ENCODE results near the gene NADK2.

NADK2 gene

GRCh38 chr5:36267905-36268304 lies 26.2 kb upstream of the NADK2 start:
- Histone ChIP-seq H3K4me3 (replicated peaks; ENCODE audit: insufficient read depth, low read length) (no peak overlapping the region), H3K27me3 (ENCODE audit: insufficient read depth, poor library complexity, severe bottlenecking) (no peaks in the 10 kb centered on the region), H3K27ac (replicated peaks) (no peak overlapping the region)
- TF ChIP-seq SPI1 (IDR thresholded peaks at IDR 0.05; ENCODE audit: borderline replicate concordance, low read depth) (no peak), REST (IDR thresholded peaks at IDR 0.05; ENCODE audit: insufficient replicate concordance, low read depth) (no peak), POLR2AphosphoS5 (IDR thresholded peaks at IDR 0.05; ENCODE audit: low read depth) (no peak), CTCF (IDR thresholded peaks at IDR 0.05; ENCODE audit: insufficient read depth, low read length) (no peak), GABPA (IDR thresholded peaks at IDR 0.05; ENCODE audit: low read depth) (no peak)
- DNase-seq (ENCODE audit: low read depth in 1 of 2, low spot score in 1 of 2): no peak

- TF ChIP-seq CTCF (IDR thresholded peaks at IDR 0.05; ENCODE audit: insufficient read depth, low read length): no peak
- TF ChIP-seq POLR2AphosphoS5 (IDR thresholded peaks at IDR 0.05; ENCODE audit: low read depth): no peak
- no peak for TF ChIP-seq REST (IDR thresholded peaks at IDR 0.05; ENCODE audit: insufficient replicate concordance, low read depth)
- TF ChIP-seq SPI1 (IDR thresholded peaks at IDR 0.05; ENCODE audit: borderline replicate concordance, low read depth): no peak
- TF ChIP-seq GABPA (IDR thresholded peaks at IDR 0.05; ENCODE audit: low read depth): no peak
- H3K27ac ChIP-seq (replicated peaks): no peak overlapping the region
- DNase-seq (ENCODE audit: low read depth in 1 of 2, low spot score in 1 of 2): no peak
- H3K27me3 ChIP-seq (ENCODE audit: insufficient read depth, poor library complexity, severe bottlenecking): no peaks in the 10 kb centered on the region
- no peak overlapping the region for H3K4me3 ChIP-seq (replicated peaks; ENCODE audit: insufficient read depth, low read length)
Measured at GRCh38 chr5:36264202-36264760, 22.6 kb upstream of the NADK2 start.

GRCh38 chr5:36261186-36261585 lies 19.5 kb upstream of the NADK2 start:
- Histone ChIP-seq H3K4me3 (replicated peaks; ENCODE audit: insufficient read depth, low read length) (no peak overlapping the region), H3K27me3 (ENCODE audit: insufficient read depth, poor library complexity, severe bottlenecking) (no peaks in the 10 kb centered on the region), H3K27ac (replicated peaks) (no peak overlapping the region)
- DNase-seq (ENCODE audit: low read depth in 1 of 2, low spot score in 1 of 2): no peak
- TF ChIP-seq GABPA (IDR thresholded peaks at IDR 0.05; ENCODE audit: low read depth) (no peak), REST (IDR thresholded peaks at IDR 0.05; ENCODE audit: insufficient replicate concordance, low read depth) (no peak), SPI1 (IDR thresholded peaks at IDR 0.05; ENCODE audit: borderline replicate concordance, low read depth) (no peak), POLR2AphosphoS5 (IDR thresholded peaks at IDR 0.05; ENCODE audit: low read depth) (no peak), CTCF (IDR thresholded peaks at IDR 0.05; ENCODE audit: insufficient read depth, low read length) (no peak)

All from HL-60 (cell line).